Neutrophil (primary cell): ENCODE measurements around the gene EIF1AX.

Source experiments
- H3K27ac ChIP-seq: fragments of 200-600 bp; sonication (generic); 2 replicates; pipeline ENCODE4 v1.5.1; 2016; ENCODE audit warnings: mild to moderate bottlenecking, moderate library complexity
- H3K27me3 ChIP-seq: fragments of 200-600 bp; sonication (generic); 2 replicates; pipeline ENCODE4 v1.6.0; 2016; ENCODE audit warnings: mild to moderate bottlenecking
- H3K36me3 ChIP-seq: fragments of 200-600 bp; sonication (generic); 2 replicates; pipeline ENCODE4 v1.5.1; 2017
- H3K4me1 ChIP-seq, 2 experiments: fragments of 200-600 bp in 1 of 2; sonication (generic) in 1 of 2; 1 replicate in 1 of 2; 2 replicates in 1 of 2; pipeline versions ENCODE4 v1.5.1 to v1.6.1; 2013 to 2016; ENCODE audit warnings: low read depth in 1 of 2, low read length in 1 of 2, mild to moderate bottlenecking in 1 of 2, moderate library complexity in 1 of 2; ENCODE audit not compliant: control insufficient read depth in 1 of 2, insufficient read depth in 1 of 2
- H3K4me3 ChIP-seq, 2 experiments: fragments of 200-600 bp in 1 of 2; sonication (generic) in 1 of 2; 1 replicate in 1 of 2; 2 replicates in 1 of 2; pipeline ENCODE4 v1.5.1; 2013 to 2016; ENCODE audit warnings: low read depth in 1 of 2, low read length in 1 of 2, mild to moderate bottlenecking in 1 of 2, moderate library complexity in 1 of 2
- H3K9me3 ChIP-seq: fragments of 200-600 bp; sonication (generic); 2 replicates; pipeline ENCODE4 v1.5.1; 2016
- TF ChIP-seq, protein P1 (sequence below): fragments of 200-600 bp; sonication (generic); IDR thresholded peaks from 2 replicates; pipeline ENCODE4 v1.5.1; 2016; ENCODE audit warnings: antibody characterized with exemption

EIF1AX gene

DNA sequence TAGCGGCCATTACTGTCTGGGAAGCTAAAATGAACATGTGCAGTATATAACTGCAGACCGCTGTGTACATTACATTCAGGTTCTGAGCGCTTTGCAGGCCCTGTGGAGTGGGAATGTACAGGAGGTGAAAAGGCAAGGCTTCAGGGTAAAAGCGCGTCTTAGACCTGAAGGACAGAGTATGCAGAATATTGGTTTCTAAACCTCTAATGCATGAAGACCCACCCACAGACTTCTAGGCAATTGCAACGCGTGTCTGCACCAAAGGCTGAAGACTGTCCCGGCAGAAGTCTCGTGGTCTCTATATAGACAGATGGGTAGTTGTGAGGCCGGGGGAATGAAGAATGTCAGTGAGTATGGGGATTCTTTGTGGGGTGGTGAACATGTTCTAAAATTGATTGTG is 30.4 kb downstream of the EIF1AX start:
- Histone ChIP-seq H3K36me3 (no peaks in the 10 kb centered on the region), H3K27ac (no peak overlapping the region), H3K4me3 (no peak overlapping the region), H3K4me1 (peaks cover 22 to 25% of the 10 kb centered on the region in 2 experiments), H3K27me3 (peaks cover 8% of the 10 kb centered on the region), H3K9me3 (no peaks in the 10 kb centered on the region)
- TF ChIP-seq, protein P1, sequence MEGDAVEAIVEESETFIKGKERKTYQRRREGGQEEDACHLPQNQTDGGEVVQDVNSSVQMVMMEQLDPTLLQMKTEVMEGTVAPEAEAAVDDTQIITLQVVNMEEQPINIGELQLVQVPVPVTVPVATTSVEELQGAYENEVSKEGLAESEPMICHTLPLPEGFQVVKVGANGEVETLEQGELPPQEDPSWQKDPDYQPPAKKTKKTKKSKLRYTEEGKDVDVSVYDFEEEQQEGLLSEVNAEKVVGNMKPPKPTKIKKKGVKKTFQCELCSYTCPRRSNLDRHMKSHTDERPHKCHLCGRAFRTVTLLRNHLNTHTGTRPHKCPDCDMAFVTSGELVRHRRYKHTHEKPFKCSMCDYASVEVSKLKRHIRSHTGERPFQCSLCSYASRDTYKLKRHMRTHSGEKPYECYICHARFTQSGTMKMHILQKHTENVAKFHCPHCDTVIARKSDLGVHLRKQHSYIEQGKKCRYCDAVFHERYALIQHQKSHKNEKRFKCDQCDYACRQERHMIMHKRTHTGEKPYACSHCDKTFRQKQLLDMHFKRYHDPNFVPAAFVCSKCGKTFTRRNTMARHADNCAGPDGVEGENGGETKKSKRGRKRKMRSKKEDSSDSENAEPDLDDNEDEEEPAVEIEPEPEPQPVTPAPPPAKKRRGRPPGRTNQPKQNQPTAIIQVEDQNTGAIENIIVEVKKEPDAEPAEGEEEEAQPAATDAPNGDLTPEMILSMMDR = no peak

- Histone ChIP-seq H3K27me3 (no peaks in the 10 kb centered on the region), H3K4me3 (no peak overlapping the region), H3K9me3 (no peaks in the 10 kb centered on the region), H3K36me3 (no peaks in the 10 kb centered on the region), H3K27ac (no peak overlapping the region), H3K4me1 (no peaks in the 10 kb centered on the region)
- TF ChIP-seq, protein P1 = no peak
These were observed 39.6 kb downstream of the EIF1AX start for GRCh38 chrX:20101934-20102581.

DNA sequence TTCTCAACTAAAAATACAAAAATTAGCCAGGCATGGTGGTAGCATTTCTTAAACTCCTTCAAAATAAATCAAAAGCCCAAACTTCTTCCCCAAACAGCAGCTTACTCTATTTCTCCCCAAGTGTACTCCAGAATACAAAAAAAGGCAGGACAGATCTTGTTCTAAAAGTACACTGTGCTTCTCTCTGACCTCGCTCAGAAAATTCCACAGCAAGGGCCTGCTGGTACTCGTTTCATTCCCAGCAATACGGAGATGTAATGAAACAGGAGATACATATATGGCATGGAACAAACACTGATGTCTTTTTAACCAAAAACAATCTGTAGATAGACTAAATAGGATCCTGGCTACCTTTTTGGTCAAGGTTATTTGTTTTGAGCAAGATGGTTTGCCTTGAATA is 50.1 kb downstream of the EIF1AX start:
- Histone ChIP-seq H3K27me3 (no peaks in the 10 kb centered on the region), H3K4me1 (no peaks in the 10 kb centered on the region), H3K36me3 (no peaks in the 10 kb centered on the region), H3K9me3 (no peaks in the 10 kb centered on the region), H3K4me3 (no peak overlapping the region), H3K27ac (no peak overlapping the region)
- TF ChIP-seq, protein P1 = no peak

DNA sequence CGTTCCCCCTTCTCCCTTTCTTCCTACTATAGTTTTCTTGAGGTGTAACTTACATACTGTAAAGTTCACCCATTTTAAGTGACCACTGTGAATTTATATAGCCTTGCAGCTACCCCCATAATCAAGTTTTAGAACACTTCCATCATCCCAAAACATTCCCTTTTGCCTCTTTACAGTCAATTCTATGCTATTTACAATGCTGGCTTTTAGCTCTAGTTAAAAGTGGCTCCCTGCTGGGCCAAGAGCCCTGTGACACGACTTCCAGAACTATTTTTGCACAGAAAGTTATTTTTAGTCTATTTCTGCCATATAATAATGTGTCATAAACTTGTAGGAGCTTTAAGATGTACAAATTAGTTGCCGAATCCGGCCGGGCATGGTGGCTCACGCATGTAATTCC is 51.8 kb downstream of the EIF1AX start:
- Histone ChIP-seq H3K36me3 (no peaks in the 10 kb centered on the region), H3K27me3 (no peaks in the 10 kb centered on the region), H3K4me3 (no peak overlapping the region), H3K9me3 (no peaks in the 10 kb centered on the region), H3K27ac (no peak overlapping the region), H3K4me1 (no peaks in the 10 kb centered on the region)
- TF ChIP-seq, protein P1 = no peak

GRCh38 chrX:20080277-20080676 is 61.4 kb downstream of the EIF1AX start:
- H3K27ac ChIP-seq = no peak overlapping the region
- H3K27me3 ChIP-seq = no peaks in the 10 kb centered on the region
- H3K9me3 ChIP-seq = no peaks in the 10 kb centered on the region
- no peaks in the 10 kb centered on the region for H3K4me1 ChIP-seq
- H3K36me3 ChIP-seq = no peaks in the 10 kb centered on the region
- H3K4me3 ChIP-seq = no peak overlapping the region
- TF ChIP-seq, protein P1 = no peak
